H1 (cell line): ENCODE measurements around the gene BMP4. TPM values are rescaled to one million over a fixed set of nuclear protein-coding genes. Genes with fewer than 3 reads are reported as not detected.

Source experiments
- BACH1 ChIP-seq: IDR thresholded peaks from 2 replicates; pipeline ENCODE4 v1.6.1; 2012; ENCODE audit warnings: low read length, improper control_type of control experiment
- CBX8 ChIP-seq: fragments of 300-800, 300-1000 bp; sonication (generic); IDR thresholded peaks from 2 replicates; pipeline ENCODE4 v1.7.1; 2016; ENCODE audit warnings: low read depth, low read length, borderline replicate concordance
- CTCF ChIP-seq, 3 experiments: IDR thresholded peaks; 1 replicate in 2 of 3; 2 replicates in 1 of 3; pipeline versions ENCODE4 v1.5.1 to v1.6.1; 2011; ENCODE audit warnings: low read length in 3 of 3, mild to moderate bottlenecking in 3 of 3, inconsistent platforms in 2 of 3, low read depth in 1 of 3, moderate library complexity in 1 of 3; ENCODE audit not compliant: insufficient read depth in 1 of 3; ENCODE audit errors: control extremely low read depth in 1 of 3
- KDM1A ChIP-seq: fragments of 200-600, 300-600 bp; sonication (generic); IDR thresholded peaks from 2 replicates; pipeline ENCODE4 v1.7.1; 2016; ENCODE audit warnings: mild to moderate bottlenecking, low read length, borderline replicate concordance
- NRF1 ChIP-seq: IDR thresholded peaks from 2 replicates; pipeline ENCODE4 v1.6.1; 2011; ENCODE audit warnings: mild to moderate bottlenecking, low read depth, low read length, improper control_type of control experiment
- polyA plus RNA-seq, 7 experiments: library from polyadenylated mRNA; depleted of rRNA in 3 of 7; stranded (reverse) in 5 of 7; unstranded in 2 of 7; fragments of >200 nt in 5 of 7; fragments of 200-250 nt in 2 of 7; gene quantifications; 1 replicate in 5 of 7; 2 replicates in 1 of 7; 4 replicates in 1 of 7; pipeline versions ENCODE4 v1.2.1 to v1.2.3, GENCODE V29; 2011 to 2013; ENCODE audit warnings: missing spikeins in 2 of 7, mixed read lengths in 2 of 7
- total RNA-seq: library from RNA; stranded (reverse); fragmentation: NEBNext Ultra II Directional; extraction: Animal tissue kit (Norgen Biotek cat#: 25700); gene quantifications from 2 replicates; pipeline ENCODE4 v1.2.1, GENCODE V29; 2021

The BMP4 gene
- total and polyA plus RNA-seq, 2 of the 8 experiments (the other 6 are each of a cell fraction or from before 2014, with no cell fraction given), result 2.3 to 5.4 TPM

GRCh38 chr14:53979747-53980642 lies 23.4 kb upstream of the BMP4 start (continued):
- TF ChIP-seq KDM1A (no peak), NRF1 (no peak), CTCF (IDR thresholded peaks at IDR 0.05; ENCODE audit: control extremely low read depth in 1 of 3, insufficient read depth in 1 of 3, low read depth in 1 of 3, low read length in 3 of 3) (no peak), BACH1 (peak; percentile 92), CBX8 (no peak)
